WTC11 (cell line): ENCODE measurements around the gene RPS6KA2. TPM values are rescaled to one million over a fixed set of nuclear protein-coding genes. Genes with fewer than 3 reads are reported as not detected.
A peak's percentile ranks its signal among the peaks of the same experiment; 100 is the strongest.

Source experiments
- ATAC-seq: fragments of 200-7000 bp; cut with Tn5 transposase; 2 replicates; pipeline ENCODE4 v1.10.0; 2021; ENCODE audit warnings: mild to moderate bottlenecking, moderate library complexity
- CTCF ChIA-PET: fragments of 300-600 bp; sonication (Branson Sonifier 250); formaldehyde crosslinking; loops from one replicate; lab custom pipeline; 2021; ENCODE audit warnings: antibody characterized with exemption; lab: Charles Lee
- POLR2A ChIA-PET: fragments of 350-600 bp; sonication (Branson Sonifier 250); formaldehyde crosslinking; loops from one replicate; lab custom pipeline; 2021; ENCODE audit warnings: antibody characterized with exemption; lab: Charles Lee
- DNase-seq: peaks from one replicate; pipeline ENCODE4 v3.0.0; 2021; ENCODE audit warnings: low spot score
- H3K27ac Mint-ChIP-seq: 2 replicates; pipeline ENCODE4 v1.8.0; 2021; ENCODE audit warnings: mixed read lengths
- H3K27me3 Mint-ChIP-seq: 2 replicates; pipeline ENCODE4 v1.8.0; 2021; ENCODE audit warnings: low read depth, mild to moderate bottlenecking, moderate library complexity, mixed read lengths
- H3K36me3 Mint-ChIP-seq: 2 replicates; pipeline ENCODE4 v1.8.0; 2021; ENCODE audit warnings: mixed read lengths
- H3K4me1 Mint-ChIP-seq: 2 replicates; pipeline ENCODE4 v1.8.0; 2022; ENCODE audit warnings: mixed read lengths
- H3K4me3 Mint-ChIP-seq: 2 replicates; pipeline ENCODE4 v1.8.0; 2021; ENCODE audit warnings: mild to moderate bottlenecking, moderate library complexity, mixed read lengths
- H3K9me3 Mint-ChIP-seq: 2 replicates; pipeline ENCODE4 v1.8.0; 2021; ENCODE audit warnings: mixed read lengths
- ATF3 ChIP-seq: sonication (generic); formaldehyde crosslinking; conservative IDR thresholded peaks from 2 replicates; pipeline ENCODE4 v1.8.1; 2022; ENCODE audit warnings: mild to moderate bottlenecking, missing genetic modification reagents
- E2F1 ChIP-seq: sonication (generic); formaldehyde crosslinking; IDR thresholded peaks from 2 replicates; pipeline ENCODE4 v1.8.0; 2022; ENCODE audit warnings: mild to moderate bottlenecking, missing genetic modification reagents
- FOXJ3 ChIP-seq: sonication (generic); formaldehyde crosslinking; IDR thresholded peaks from 2 replicates; pipeline ENCODE4 v1.9.0; 2021; ENCODE audit warnings: missing genetic modification reagents, mild to moderate bottlenecking, borderline replicate concordance
- MAX ChIP-seq: sonication (generic); formaldehyde crosslinking; IDR thresholded peaks from 2 replicates; pipeline ENCODE4 v1.8.0; 2022; ENCODE audit warnings: mild to moderate bottlenecking, missing genetic modification reagents
- MLX ChIP-seq: sonication (generic); formaldehyde crosslinking; IDR thresholded peaks from 2 replicates; pipeline ENCODE4 v1.8.1; 2023; ENCODE audit warnings: mild to moderate bottlenecking, missing genetic modification reagents, moderate library complexity
- NFATC4 ChIP-seq: fragments of 250-450 bp; sonication (Bioruptor Pico); IDR thresholded peaks from 2 replicates; pipeline ENCODE4 v1.9.0; 2021; ENCODE audit warnings: mild to moderate bottlenecking
- NR1H2 ChIP-seq: sonication (generic); formaldehyde crosslinking; IDR thresholded peaks from 2 replicates; pipeline ENCODE4 v1.9.0; 2021; ENCODE audit warnings: mild to moderate bottlenecking, moderate library complexity, missing genetic modification reagents
- PREB ChIP-seq: sonication (generic); formaldehyde crosslinking; IDR thresholded peaks from 2 replicates; pipeline ENCODE4 v1.8.1; 2022; ENCODE audit warnings: mild to moderate bottlenecking, missing genetic modification reagents, moderate library complexity, borderline replicate concordance
- SMAD4 ChIP-seq: sonication (generic); formaldehyde crosslinking; IDR thresholded peaks from 2 replicates; pipeline ENCODE4 v1.8.0; 2022; ENCODE audit warnings: mild to moderate bottlenecking, missing genetic modification reagents
- TEAD4 ChIP-seq: sonication (generic); formaldehyde crosslinking; IDR thresholded peaks from 2 replicates; pipeline ENCODE4 v1.8.0; 2022; ENCODE audit warnings: mild to moderate bottlenecking, missing genetic modification reagents
- ZNF138 ChIP-seq: sonication (generic); formaldehyde crosslinking; conservative IDR thresholded peaks from 2 replicates; pipeline ENCODE4 v1.8.1; 2022; ENCODE audit warnings: mild to moderate bottlenecking, moderate library complexity, missing genetic modification reagents
- ZNF263 ChIP-seq: sonication (generic); formaldehyde crosslinking; IDR thresholded peaks from 2 replicates; pipeline ENCODE4 v1.8.1; 2022; ENCODE audit warnings: low read depth, mild to moderate bottlenecking, moderate library complexity, missing genetic modification reagents
- total RNA-seq: library from RNA; stranded (reverse); gene quantifications from 3 replicates; pipeline ENCODE4 v1.2.3, GENCODE V29; 2021
- TF ChIP-seq, protein P1 (sequence below): sonication (generic); formaldehyde crosslinking; IDR thresholded peaks from 2 replicates; pipeline ENCODE4 v1.8.1; 2022; ENCODE audit warnings: missing genetic modification reagents, borderline replicate concordance
- TF ChIP-seq, protein P2 (sequence below): sonication (generic); formaldehyde crosslinking; IDR thresholded peaks from 2 replicates; pipeline ENCODE4 v1.8.0; 2023; ENCODE audit warnings: mild to moderate bottlenecking, missing genetic modification reagents
- TF ChIP-seq, protein P3 (sequence below): sonication (generic); formaldehyde crosslinking; IDR thresholded peaks from 2 replicates; pipeline ENCODE4 v1.8.1; 2023; ENCODE audit warnings: mild to moderate bottlenecking, missing genetic modification reagents, moderate library complexity
- TF ChIP-seq, protein P4 (sequence below): sonication (generic); formaldehyde crosslinking; IDR thresholded peaks from 2 replicates; pipeline ENCODE4 v1.8.0; 2023; ENCODE audit warnings: missing genetic modification reagents

Gene RPS6KA2
- total RNA-seq, 1 experiment from 2014 or later = 24.2 TPM

- no peak for DNase-seq
- Mint-ChIP-seq H3K36me3 (peaks cover 23% of the 10 kb centered on the region), H3K9me3 (peaks cover 7% of the 10 kb centered on the region), H3K4me1 (peaks cover 8% of the 10 kb centered on the region), H3K4me3 (no peak overlapping the region), H3K27ac (no peak overlapping the region)
- POLR2A ChIA-PET = no interaction called here
- TF ChIP-seq SMAD4 (CRISPR knock-in tag) = no peak
- TF ChIP-seq, protein P1, sequence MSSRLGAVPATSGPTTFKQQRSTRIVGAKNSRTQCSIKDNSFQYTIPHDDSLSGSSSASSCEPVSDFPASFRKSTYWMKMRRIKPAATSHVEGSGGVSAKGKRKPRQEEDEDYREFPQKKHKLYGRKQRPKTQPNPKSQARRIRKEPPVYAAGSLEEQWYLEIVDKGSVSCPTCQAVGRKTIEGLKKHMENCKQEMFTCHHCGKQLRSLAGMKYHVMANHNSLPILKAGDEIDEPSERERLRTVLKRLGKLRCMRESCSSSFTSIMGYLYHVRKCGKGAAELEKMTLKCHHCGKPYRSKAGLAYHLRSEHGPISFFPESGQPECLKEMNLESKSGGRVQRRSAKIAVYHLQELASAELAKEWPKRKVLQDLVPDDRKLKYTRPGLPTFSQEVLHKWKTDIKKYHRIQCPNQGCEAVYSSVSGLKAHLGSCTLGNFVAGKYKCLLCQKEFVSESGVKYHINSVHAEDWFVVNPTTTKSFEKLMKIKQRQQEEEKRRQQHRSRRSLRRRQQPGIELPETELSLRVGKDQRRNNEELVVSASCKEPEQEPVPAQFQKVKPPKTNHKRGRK = no peak
- no peak for TF ChIP-seq TEAD4 (CRISPR knock-in tag)
- TF ChIP-seq E2F1 = no peak
- TF ChIP-seq MLX (CRISPR knock-in tag) = no peak
- no peak for TF ChIP-seq ATF3 (CRISPR knock-in tag)
- TF ChIP-seq PREB (CRISPR knock-in tag) = no peak
- TF ChIP-seq, all 79 proteins: peak for 0
- peak; percentile 43 for ATAC-seq
- CTCF ChIA-PET = interaction anchor here (0.6 kb wide), 1 partner anchor 191 kb away, joined by 3 read pairs; no protein-coding TSS in a partner anchor
- H3K27me3 Mint-ChIP-seq = no peaks in the 10 kb centered on the region
Observed at GRCh38 chr6:166512567-166512966, 114.5 kb downstream of the RPS6KA2 start.

DNA sequence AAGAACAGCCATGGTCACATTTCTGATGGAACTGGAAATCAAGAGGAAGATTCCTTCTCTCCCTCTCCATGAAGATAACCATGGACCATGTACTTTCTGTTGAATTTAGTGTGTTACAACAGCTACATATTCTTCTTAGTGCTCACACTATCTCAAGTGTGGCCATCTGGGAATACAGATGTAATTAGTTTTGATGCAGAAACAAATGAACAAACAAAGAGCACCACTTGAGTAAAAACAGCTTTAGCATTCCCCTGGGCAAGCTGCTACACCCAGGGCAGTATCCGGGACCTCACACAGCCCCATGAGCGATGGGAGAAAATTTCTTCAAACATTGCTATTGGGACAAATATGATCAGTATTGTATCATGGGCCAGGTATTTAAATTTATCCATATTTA, 115.7 kb downstream of the RPS6KA2 start:
- ChIA-PET CTCF (no interaction called here), POLR2A (no interaction called here)
- ATAC-seq (no peak), DNase-seq (no peak)
- Mint-ChIP-seq H3K27ac (no peak overlapping the region), H3K9me3 (no peaks in the 10 kb centered on the region), H3K27me3 (no peaks in the 10 kb centered on the region), H3K4me3 (no peak overlapping the region)
- no peak for TF ChIP-seq NR1H2 (CRISPR knock-in tag)
- TF ChIP-seq, protein P2, sequence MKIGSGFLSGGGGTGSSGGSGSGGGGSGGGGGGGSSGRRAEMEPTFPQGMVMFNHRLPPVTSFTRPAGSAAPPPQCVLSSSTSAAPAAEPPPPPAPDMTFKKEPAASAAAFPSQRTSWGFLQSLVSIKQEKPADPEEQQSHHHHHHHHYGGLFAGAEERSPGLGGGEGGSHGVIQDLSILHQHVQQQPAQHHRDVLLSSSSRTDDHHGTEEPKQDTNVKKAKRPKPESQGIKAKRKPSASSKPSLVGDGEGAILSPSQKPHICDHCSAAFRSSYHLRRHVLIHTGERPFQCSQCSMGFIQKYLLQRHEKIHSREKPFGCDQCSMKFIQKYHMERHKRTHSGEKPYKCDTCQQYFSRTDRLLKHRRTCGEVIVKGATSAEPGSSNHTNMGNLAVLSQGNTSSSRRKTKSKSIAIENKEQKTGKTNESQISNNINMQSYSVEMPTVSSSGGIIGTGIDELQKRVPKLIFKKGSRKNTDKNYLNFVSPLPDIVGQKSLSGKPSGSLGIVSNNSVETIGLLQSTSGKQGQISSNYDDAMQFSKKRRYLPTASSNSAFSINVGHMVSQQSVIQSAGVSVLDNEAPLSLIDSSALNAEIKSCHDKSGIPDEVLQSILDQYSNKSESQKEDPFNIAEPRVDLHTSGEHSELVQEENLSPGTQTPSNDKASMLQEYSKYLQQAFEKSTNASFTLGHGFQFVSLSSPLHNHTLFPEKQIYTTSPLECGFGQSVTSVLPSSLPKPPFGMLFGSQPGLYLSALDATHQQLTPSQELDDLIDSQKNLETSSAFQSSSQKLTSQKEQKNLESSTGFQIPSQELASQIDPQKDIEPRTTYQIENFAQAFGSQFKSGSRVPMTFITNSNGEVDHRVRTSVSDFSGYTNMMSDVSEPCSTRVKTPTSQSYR (CRISPR knock-in tag) = no peak
- no peak for TF ChIP-seq NFATC4 (CRISPR knock-in tag)
- TF ChIP-seq FOXJ3 (CRISPR knock-in tag) = no peak
- no peak for TF ChIP-seq ZNF138 (CRISPR knock-in tag)
- no peak for TF ChIP-seq ZNF263 (CRISPR knock-in tag)
- TF ChIP-seq, protein P3, sequence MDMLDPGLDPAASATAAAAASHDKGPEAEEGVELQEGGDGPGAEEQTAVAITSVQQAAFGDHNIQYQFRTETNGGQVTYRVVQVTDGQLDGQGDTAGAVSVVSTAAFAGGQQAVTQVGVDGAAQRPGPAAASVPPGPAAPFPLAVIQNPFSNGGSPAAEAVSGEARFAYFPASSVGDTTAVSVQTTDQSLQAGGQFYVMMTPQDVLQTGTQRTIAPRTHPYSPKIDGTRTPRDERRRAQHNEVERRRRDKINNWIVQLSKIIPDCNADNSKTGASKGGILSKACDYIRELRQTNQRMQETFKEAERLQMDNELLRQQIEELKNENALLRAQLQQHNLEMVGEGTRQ (CRISPR knock-in tag) = no peak
- no peak for TF ChIP-seq MAX (CRISPR knock-in tag)
- TF ChIP-seq, protein P4, sequence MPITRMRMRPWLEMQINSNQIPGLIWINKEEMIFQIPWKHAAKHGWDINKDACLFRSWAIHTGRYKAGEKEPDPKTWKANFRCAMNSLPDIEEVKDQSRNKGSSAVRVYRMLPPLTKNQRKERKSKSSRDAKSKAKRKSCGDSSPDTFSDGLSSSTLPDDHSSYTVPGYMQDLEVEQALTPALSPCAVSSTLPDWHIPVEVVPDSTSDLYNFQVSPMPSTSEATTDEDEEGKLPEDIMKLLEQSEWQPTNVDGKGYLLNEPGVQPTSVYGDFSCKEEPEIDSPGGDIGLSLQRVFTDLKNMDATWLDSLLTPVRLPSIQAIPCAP (CRISPR knock-in tag) = no peak
- TF ChIP-seq, all 79 proteins: peak for 0
- Mint-ChIP-seq H3K4me1 (peaks cover 8% of the 10 kb centered on the region), H3K36me3 (peaks cover 14% of the 10 kb centered on the region)
